ENCODE measurements around the gene EMC9.

Gene EMC9

DNA sequence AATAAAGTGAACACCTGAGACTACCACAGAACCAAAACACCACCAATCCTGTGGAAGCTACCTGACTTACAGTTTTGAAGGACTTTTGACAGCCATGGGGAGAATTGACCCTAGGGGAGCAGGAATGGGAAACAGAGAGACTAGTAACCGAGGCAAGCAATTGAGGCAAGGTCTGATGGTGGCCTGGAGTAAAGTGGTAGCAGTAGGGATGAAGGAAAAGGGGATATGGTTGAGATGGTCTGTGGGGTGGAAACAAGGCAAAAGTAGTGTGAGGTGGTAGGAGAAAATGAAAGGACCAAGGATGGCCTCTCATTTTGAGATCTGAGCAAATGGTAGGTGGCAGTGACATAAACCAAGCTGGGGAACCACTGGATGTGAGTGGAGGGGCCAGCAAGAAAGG, 15.4 kb upstream of the EMC9 start:
- TF ChIP-seq CTCF (IDR thresholded peaks at IDR 0.05; ENCODE audit: insufficient read depth, missing control alignments): no peak
- no peak for DNase-seq (ENCODE audit: insufficient read length, low spot score)
- FAIRE-seq: no peak

DNA sequence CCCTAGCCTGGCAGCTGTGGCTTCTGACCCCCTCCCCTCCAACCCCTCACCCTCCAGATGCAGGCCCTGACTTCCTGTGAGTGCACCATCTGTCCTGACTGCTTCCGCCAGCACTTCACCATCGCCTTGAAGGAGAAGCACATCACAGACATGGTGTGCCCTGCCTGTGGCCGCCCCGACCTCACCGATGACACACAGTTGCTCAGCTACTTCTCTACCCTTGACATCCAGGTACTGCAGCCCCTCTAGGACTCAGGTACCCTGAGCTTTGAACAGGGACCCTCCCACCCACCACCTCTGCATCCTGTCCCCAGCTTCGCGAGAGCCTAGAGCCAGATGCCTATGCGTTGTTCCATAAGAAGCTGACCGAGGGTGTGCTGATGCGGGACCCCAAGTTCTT, 13.7 kb upstream of the EMC9 start:
- no peak for FAIRE-seq
- TF ChIP-seq CTCF (IDR thresholded peaks at IDR 0.05; ENCODE audit: insufficient read depth, missing control alignments): no peak
- DNase-seq (ENCODE audit: insufficient read length, low spot score): no peak

DNA sequence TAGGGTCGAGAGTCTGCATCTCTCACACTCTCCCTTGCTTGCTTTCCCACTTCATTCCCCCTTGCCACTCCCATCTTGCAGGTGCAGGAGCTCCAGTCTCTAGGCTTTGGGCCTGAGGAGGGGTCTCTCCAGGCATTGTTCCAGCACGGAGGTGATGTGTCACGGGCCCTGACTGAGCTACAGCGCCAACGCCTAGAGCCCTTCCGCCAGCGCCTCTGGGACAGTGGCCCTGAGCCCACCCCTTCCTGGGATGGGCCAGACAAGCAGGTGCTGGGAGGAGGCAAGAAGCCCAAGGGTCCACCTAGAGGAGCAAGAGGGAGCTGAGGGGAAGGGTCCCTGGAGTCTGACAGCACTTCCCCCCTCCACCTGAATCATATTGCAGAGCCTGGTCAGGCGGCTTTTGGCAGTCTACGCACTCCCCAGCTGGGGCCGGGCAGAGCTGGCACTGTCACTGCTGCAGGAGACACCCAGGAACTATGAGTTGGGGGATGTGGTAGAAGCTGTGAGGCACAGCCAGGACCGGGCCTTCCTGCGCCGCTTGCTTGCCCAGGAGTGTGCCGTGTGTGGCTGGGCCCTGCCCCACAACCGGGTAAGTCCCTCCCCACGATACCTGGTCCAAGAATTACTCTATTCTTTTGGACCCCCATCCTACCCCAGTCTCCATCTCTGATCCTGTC, 10.2 kb upstream of the EMC9 start:
- no peak for TF ChIP-seq CTCF (IDR thresholded peaks at IDR 0.05; ENCODE audit: insufficient read depth, missing control alignments)
- FAIRE-seq (no peak), DNase-seq (ENCODE audit: insufficient read length, low spot score) (no peak)

GRCh38 chr14:24150993-24151392, 9.6 kb upstream of the EMC9 start:
- FAIRE-seq: no peak
- DNase-seq (ENCODE audit: insufficient read length, low spot score): no peak
- TF ChIP-seq CTCF (IDR thresholded peaks at IDR 0.05; ENCODE audit: insufficient read depth, missing control alignments): no peak

GRCh38 chr14:24150567-24150966, 9.2 kb upstream of the EMC9 start:
- no peak for FAIRE-seq
- no peak for TF ChIP-seq CTCF (IDR thresholded peaks at IDR 0.05; ENCODE audit: insufficient read depth, missing control alignments)
- no peak for DNase-seq (ENCODE audit: insufficient read length, low spot score)

DNA sequence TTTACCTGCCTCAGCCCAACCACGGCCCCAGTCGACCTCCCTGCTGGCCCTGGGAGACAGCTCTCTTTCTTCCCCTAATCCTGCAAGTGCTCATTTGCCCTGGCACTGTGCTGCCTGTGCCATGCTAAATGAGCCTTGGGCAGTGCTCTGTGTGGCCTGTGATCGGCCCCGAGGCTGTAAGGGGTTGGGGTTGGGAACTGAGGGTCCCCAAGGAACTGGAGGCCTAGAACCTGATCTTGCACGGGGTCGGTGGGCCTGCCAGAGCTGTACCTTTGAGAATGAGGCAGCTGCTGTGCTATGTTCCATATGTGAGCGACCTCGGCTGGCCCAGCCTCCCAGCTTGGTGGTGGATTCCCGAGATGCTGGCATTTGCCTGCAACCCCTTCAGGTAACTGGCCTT, 8.7 kb upstream of the EMC9 start:
- FAIRE-seq (no peak), DNase-seq (ENCODE audit: insufficient read length, low spot score) (no peak)
- no peak for TF ChIP-seq CTCF (IDR thresholded peaks at IDR 0.05; ENCODE audit: insufficient read depth, missing control alignments)

DNA sequence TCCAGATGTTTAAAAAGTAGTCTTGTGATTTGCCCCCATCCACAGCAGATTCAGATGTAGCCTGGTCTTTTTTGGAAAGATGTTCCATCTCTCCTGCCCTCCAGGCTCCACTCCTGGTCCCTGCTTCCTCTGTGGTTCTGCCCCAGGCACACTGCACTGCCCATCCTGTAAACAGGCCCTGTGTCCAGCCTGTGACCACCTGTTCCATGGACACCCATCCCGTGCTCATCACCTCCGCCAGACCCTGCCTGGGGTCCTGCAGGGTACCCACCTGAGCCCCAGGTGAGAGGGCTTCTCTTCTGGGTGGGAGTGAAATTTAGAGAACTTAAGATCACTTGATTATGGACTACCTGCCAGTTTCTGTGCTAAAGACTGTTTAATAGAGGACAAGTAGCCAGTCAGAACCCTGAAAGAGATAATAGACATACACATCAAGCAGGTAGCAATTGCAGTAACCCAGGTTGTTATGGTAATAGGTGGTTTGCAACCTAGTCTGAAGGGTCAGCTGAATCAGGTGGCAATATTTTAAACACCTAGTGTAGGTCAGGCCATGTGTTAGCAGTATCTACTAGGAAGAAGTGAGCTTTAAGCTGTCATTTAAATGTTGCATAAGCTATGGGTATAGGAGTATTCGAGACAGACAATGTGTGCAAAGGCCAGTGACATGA, 8.0 kb upstream of the EMC9 start:
- no peak for TF ChIP-seq CTCF (IDR thresholded peaks at IDR 0.05; ENCODE audit: insufficient read depth, missing control alignments)
- no peak for DNase-seq (ENCODE audit: insufficient read length, low spot score)
- no peak for FAIRE-seq

All from D721Med (cell line).